ENCODE measurements around the gene NCK2.

Gene NCK2

DNA sequence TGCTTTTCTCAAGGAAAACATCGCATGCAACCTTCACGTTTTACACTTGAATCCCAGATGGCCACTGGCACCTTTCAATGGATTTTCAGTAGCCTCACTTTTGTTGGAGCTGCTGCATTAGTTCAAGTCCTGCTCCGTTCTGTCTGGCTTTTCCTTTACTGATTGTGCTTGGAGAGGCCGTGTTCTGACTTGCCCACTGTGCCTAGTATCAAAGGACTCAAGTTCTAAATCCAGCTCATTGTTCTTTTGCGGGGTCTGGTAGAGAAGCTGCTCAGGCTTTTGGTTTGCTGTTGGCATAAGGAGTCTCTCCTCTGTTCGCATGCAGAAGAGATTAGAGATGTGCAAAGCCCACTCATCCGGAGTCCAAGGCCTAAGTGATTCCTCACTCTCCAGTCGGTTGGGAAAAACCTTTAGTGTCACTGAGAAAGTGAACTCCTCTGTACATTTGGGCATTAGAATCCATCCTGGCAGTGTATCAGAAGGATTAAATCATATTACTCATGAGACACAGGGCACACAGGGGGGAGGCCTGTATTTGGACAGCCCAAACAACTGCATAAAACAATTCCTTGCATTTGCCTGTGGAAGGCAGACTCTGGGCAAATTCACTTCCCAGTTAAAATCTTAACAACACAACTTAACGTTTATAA is 69.7 kb downstream of the NCK2 start:
- peak; percentile 30 for DNase-seq (ENCODE audit: low spot score)

- DNase-seq (ENCODE audit: low spot score): no peak
Measured at GRCh38 chr2:105815401-105815800, 70.7 kb downstream of the NCK2 start.

DNA sequence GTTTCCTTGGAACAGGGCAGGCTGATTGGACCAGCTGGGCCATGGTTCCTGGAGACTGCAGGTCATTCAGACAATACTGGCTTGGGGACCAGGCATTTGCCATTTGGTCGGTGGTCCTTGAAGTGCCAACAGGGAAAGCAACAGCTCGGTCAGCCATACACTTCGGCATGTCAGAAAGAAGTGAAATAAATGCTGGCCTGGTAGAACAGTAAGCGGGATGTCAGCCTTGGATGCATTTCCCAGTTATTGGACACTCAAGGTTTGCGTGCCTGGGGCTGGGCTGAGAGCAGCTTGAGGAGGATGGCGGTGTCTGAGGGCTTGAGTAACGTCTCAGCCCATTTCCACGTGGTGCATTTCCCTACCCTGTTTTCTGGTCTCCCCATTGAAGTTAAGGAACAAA is 75.4 kb downstream of the NCK2 start:
- no peak for DNase-seq (ENCODE audit: low spot score)

GRCh38 chr2:105820691-105821090 is 76.0 kb downstream of the NCK2 start:
- no peak for DNase-seq (ENCODE audit: low spot score)

DNA sequence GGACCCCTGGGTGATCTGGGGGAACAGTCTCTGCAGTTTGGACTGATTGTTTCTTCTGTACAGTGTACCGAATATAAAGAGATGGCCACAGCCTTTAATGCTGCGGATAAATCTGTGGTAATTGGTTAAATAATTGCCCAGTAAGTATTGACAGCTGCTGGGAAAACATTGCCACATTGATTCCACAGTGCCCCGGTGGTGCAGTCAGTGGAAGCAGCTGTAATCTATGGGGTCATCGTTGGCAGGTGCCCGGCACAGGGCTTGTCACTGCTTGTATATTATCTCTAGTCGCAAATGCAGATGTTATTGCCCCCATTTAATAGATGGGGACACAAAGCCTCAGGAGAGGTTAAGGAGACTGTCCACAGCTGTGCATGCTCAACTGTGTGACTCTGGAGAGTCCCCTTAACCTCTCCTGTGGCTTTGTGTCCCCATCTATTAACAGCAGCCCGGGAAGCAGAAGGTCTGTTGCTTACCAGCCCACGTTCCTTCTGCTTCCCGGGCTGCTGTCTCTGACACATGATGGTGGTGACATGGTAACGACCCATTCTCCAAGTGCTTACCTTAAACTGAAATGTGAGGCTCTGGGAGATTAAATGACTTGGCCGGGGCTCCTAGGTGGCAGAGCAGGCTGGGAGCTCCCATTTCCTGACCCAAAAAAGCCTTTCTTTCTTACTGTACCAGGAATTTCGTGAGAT is 76.9 kb downstream of the NCK2 start:
- DNase-seq (ENCODE audit: low spot score): no peak

GRCh38 chr2:105822186-105822585 is 77.5 kb downstream of the NCK2 start:
- DNase-seq (ENCODE audit: low spot score): no peak

DNA sequence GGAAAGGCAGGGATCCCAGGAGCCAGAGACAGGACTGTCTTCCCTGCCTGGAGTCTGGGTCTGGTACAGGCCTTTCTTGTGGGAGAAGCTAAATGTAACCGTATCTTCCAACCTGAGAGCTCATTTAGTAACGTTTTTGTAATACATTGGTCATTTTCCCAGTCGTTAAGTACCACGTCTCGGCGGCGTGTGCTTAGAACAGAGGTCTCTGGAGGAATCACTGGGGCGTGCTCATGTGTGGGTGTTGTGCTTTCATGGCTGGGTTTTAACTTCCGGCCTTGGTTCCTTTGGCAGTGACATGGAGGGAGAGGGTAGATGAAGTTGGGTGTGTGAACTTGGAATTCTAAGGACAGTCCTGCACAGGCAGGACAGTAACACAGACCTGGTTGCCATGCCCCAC is 79.7 kb downstream of the NCK2 start:
- no peak for DNase-seq (ENCODE audit: low spot score)

DNA sequence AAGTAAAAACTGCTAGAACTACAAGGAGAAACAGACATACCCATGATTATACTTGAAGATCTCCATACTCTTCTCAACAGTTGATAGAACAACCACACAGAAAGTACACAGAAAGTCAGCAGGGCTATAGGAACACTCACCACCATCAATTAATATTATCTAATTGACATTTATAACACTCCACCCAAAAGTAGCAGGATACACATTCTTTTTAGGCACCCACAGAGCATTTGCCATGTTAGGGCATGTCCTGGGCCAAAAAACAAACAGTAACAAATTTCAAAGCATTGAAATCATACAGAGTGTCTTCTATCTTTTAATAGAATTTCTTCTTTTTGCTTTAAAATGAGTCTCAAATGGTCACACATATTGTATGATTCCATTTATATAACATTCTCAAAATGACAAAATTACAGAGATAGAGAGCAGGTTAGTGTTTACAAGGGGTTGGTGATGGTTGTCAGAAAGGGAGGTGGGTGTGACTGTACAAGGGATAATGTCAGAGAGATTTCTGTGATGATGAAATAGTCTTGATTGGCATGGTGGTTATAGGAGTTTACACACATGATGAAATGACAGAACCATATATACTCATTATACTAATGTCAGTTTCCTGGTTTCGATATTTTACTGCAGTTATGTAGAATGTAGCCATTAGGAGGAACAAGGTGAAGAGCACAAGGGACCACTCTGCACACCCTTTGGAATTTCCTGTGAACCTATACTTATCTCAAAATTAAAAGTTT is 82.8 kb downstream of the NCK2 start:
- DNase-seq (ENCODE audit: low spot score): no peak

DNA sequence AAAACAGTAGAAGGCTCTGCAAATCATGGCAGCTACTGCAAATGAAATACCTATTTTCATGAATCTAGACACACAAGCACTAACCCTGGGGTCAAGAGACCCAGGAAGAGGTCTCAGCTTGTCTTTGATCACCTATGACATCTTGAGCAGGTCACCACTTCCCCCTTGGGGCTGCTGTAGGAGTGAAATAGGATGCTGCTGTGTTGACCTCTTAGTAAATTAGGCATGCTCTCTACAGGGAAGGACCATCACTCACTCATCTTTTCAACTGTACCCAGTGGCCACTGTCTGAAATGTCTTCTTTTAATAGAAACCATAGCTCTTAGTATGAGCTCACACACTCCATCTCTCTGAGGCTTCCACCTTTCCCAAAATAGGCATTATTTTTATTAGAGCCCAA is 83.8 kb downstream of the NCK2 start:
- no peak for DNase-seq (ENCODE audit: low spot score)

DNA sequence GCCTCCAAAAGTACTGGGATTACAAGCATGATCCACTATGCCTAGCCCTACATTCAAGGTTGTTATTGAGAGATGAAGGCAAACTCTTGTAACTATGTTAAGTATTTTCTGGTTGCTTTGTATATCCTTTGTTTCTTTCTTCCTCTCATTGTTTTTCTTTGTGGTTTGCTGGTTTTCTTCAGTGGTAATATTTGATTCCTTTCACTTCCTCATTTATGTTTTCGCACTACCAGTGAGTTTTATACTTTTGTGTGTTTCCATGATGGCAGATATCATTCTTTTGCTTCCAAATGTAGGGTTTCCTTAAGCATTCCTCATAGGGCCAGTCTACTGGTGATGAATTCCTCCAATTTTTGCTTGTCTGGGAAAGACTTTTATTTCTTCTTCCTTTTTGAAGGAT is 90.2 kb downstream of the NCK2 start:
- DNase-seq (ENCODE audit: low spot score): no peak

- no peak for DNase-seq (ENCODE audit: low spot score)
Measured at GRCh38 chr2:105836341-105836740, 91.6 kb downstream of the NCK2 start.

- no peak for DNase-seq (ENCODE audit: low spot score)
Measured at GRCh38 chr2:105836840-105837692, 92.4 kb downstream of the NCK2 start.

GRCh38 chr2:105839793-105840192 is 95.1 kb downstream of the NCK2 start:
- DNase-seq (ENCODE audit: low spot score): no peak

DNA sequence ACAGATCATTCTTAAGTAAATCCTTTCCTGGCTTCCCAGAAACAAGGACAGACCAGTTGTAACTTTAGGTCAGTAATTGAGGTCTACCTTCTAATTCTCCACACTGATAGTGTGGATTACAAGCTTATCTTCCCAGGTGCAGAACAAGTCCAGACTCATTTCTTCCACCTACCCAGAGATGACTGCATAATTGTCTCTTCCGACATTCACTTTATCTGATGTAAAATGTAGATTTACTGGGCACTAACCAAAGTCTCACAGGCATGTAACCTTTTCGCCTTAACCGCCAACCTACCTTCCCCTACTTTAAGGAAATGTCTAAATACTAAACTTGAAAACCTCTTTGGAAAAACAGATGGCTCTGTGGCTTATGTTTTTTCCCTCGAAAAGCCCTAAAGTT is 96.2 kb downstream of the NCK2 start:
- no peak for DNase-seq (ENCODE audit: low spot score)

- no peak for DNase-seq (ENCODE audit: low spot score)
Measured at GRCh38 chr2:105841551-105841950, 96.8 kb downstream of the NCK2 start.

DNA sequence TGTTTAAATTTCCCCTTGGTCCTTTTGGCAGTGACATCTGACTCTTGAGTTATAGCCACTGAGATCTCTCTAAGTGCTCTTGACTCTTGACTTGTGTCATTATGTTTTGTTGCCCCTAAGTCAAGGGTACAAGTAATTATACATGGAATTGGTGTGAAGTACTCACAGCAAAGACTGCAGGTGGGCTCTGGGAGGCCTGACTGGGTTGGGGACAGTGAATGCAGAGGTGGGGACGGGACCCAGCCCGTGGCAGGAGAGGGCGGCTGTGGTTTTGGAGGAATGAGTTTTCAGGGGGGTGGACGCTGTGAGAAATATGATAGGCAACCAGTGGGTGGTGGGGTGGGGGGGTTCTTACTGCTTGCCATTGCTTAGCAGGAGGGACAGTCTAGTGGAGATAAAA is 97.8 kb downstream of the NCK2 start:
- DNase-seq (ENCODE audit: low spot score): no peak

GRCh38 chr2:105843476-105844374 is 99.0 kb downstream of the NCK2 start:
- DNase-seq (ENCODE audit: low spot score): no peak

DNA sequence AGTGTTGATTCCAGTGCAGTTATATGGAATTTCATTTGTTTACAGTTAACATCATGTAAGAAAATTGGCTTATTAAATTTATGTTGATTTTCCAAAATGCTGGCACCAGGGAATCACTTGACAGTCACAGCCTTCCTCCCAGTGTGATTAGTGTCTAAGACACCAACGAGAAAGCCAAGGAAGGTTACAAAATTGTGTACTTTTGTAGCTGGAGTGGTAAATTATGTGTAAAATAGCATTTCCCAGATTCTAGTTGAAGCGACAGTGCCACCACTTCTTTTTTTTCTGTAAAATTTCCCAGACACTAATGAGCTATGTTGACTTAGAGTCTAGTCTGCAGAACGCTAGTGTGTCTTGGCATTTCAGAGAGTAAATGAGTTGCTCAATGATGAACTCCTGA is 101.3 kb downstream of the NCK2 start:
- DNase-seq (ENCODE audit: low spot score): no peak

DNA sequence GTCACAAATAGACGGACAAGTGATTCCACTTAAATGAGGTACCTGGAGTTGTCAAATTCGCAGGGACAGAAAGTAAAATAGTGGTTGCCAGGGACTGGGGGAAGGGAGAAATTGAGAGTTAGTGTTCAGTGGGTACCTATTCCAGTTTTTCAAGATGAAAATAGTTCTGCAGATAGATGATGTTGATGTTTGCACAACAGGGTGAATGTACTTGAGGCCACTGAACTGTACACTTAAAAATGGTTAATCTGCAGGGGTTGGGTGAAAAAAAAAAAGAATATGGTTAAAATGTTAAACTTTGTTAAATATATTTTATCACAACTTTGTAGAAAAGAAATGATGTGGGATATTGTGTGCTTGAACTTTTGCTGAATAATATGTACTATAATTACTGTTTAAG is 102.3 kb downstream of the NCK2 start:
- DNase-seq (ENCODE audit: low spot score): no peak

GRCh38 chr2:105848367-105848766 is 103.7 kb downstream of the NCK2 start:
- no peak for DNase-seq (ENCODE audit: low spot score)

- DNase-seq (ENCODE audit: low spot score): no peak
Measured at GRCh38 chr2:105849431-105850179, 104.9 kb downstream of the NCK2 start.

Measured in AG20443 (cell line).